Mucosa of descending colon (tissue), 3 donors: ENCODE measurements around the gene TBC1D8. TPM values are rescaled to one million over a fixed set of nuclear protein-coding genes. Genes with fewer than 3 reads are reported as not detected.

Experiments
- ATAC-seq: fragments of 200-7000 bp; cut with Tn5 transposase; one replicate; pipeline ENCODE4 v1.9.1; 2020; ENCODE audit warnings: mild to moderate bottlenecking, moderate library complexity
- DNase-seq, 3 donors: peaks; one replicate each; pipeline ENCODE4 v3.0.0-alpha.2; 2020
- H3K36me3 ChIP-seq: fragments of 200-600 bp; one replicate; pipeline ENCODE4 v1.8.0; 2021; ENCODE audit warnings: low read depth, mild to moderate bottlenecking
- H3K4me1 ChIP-seq: fragments of 200-600 bp; one replicate; pipeline ENCODE4 v1.8.0; 2021; ENCODE audit warnings: low read depth, mild to moderate bottlenecking
- H3K4me3 ChIP-seq: fragments of 200-600 bp; one replicate; pipeline ENCODE4 v1.8.0; 2021; ENCODE audit warnings: mild to moderate bottlenecking
- H3K9me3 ChIP-seq: fragments of 200-600 bp; one replicate; pipeline ENCODE4 v1.8.0; 2021; ENCODE audit warnings: mild to moderate bottlenecking
- intact Hi-C, 2 donors: fragments of 100-400 bp; cut with DNase I in 1 of 2; cut with micrococcal nuclease in 1 of 2; formaldehyde crosslinking; loops; one replicate each; pipeline versions ENCODE4 v1.11.0 to v1.11.1; 2022; cut with DNase I, micrococcal nuclease
- total RNA-seq, 3 donors: library from RNA; stranded (reverse); fragmentation: NEBNext Ultra II Directional in 2 of 3; extraction: Animal tissue kit (Norgen Biotek cat#: 25700) in 2 of 3; gene quantifications; one replicate each; pipeline versions ENCODE4 v1.2.1 to v1.2.4, GENCODE V29; 2021 to 2023
- TF ChIP-seq, protein P1 (sequence below): fragments of 200-600 bp; IDR thresholded peaks from one replicate; pipeline ENCODE4 v1.8.0; 2022; ENCODE audit warnings: antibody characterized with exemption, mild to moderate bottlenecking
- donor health status: DM: no; HTN: no; CAD: no; lungs with moderate emphysema.
- donor health status: DM: no; HTN: no; CAD: no.
- donor health status: DM: no; HTN: yes; CAD: no.

TBC1D8 gene
- total RNA-seq, 3 donors from 2014 or later = 14.4 to 28.8 (median 17.7) TPM

DNA sequence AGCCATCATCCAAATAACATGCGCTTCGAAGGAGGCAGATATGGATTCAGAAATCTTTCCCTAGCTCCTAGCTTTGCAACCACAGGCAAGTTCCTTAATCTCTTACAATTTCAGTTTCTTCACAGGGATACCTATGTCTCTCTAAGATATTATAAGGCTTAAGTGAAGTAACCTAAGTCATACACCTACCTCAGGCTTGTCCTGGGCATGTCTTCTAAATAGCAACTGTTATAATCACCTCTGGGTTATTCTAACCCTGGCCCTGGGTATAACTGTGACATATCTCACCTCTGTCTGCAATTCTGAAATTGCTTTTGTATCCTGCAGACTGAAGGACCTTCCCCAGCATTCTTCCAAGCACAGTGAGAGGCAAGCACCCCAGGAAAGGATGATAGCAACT, 8.3 kb upstream of the TBC1D8 start:
- ATAC-seq (no peak), DNase-seq (no peak)
- TF ChIP-seq, protein P1, sequence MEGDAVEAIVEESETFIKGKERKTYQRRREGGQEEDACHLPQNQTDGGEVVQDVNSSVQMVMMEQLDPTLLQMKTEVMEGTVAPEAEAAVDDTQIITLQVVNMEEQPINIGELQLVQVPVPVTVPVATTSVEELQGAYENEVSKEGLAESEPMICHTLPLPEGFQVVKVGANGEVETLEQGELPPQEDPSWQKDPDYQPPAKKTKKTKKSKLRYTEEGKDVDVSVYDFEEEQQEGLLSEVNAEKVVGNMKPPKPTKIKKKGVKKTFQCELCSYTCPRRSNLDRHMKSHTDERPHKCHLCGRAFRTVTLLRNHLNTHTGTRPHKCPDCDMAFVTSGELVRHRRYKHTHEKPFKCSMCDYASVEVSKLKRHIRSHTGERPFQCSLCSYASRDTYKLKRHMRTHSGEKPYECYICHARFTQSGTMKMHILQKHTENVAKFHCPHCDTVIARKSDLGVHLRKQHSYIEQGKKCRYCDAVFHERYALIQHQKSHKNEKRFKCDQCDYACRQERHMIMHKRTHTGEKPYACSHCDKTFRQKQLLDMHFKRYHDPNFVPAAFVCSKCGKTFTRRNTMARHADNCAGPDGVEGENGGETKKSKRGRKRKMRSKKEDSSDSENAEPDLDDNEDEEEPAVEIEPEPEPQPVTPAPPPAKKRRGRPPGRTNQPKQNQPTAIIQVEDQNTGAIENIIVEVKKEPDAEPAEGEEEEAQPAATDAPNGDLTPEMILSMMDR = no peak
- Histone ChIP-seq H3K9me3 (no peaks in the 10 kb centered on the region), H3K36me3 (no peaks in the 10 kb centered on the region), H3K4me1 (peaks cover 2% of the 10 kb centered on the region), H3K4me3 (no peak overlapping the region)
- intact Hi-C loops = loop anchor here in 1 of 2 donors (10.0 kb wide), 1 partner anchor 125 kb away; no protein-coding TSS in a partner anchor

DNA sequence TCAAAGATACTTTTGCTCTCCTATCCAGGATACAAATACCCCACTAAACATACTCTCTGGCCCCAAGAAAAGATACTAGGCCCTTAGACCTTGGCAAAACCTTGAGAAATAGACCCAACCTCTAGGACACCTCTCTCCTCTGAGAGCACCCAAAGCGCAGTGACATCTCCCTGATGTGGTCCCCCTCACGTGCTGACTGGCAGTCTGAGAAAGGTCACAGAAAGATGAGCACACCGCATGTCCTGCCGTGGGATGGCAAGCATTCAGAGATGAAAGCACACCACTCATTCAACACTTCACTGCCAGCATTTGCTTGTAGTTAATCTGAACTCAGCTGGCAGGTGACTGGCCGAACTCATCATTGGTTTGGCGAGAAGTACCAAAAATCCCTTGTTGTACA, 6.1 kb upstream of the TBC1D8 start:
- H3K9me3 ChIP-seq = no peaks in the 10 kb centered on the region
- no peaks in the 10 kb centered on the region for H3K36me3 ChIP-seq
- no peak overlapping the region for H3K4me3 ChIP-seq
- H3K4me1 ChIP-seq = peaks cover 7% of the 10 kb centered on the region
- TF ChIP-seq, protein P1 = no peak
- no peak for DNase-seq
- no peak for ATAC-seq
- intact Hi-C loops = loop anchor here in 1 of 2 donors (10.0 kb wide), 1 partner anchor 122 kb away; no protein-coding TSS in a partner anchor

DNA sequence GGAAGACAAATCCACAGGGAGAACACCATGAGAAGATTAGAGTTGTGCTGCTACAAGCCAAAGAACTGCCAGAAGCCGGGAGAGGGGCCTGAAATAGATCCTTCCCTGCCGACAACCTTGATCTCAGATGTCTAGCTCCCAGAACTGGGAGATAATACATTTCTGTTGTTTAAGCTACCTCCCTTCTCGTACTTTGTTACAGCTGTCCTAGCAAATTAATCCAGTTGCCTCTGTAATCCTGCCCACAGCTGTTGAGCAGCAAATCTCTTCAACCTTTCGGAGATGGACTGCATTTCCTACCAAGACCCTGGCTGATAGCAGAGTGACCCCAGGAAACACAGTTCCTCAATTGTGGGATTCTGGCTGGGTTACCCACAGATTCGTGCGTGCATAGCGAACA, 2.6 kb upstream of the TBC1D8 start:
- TF ChIP-seq, protein P1 = no peak
- DNase-seq = no peak
- Histone ChIP-seq H3K4me3 (no peak overlapping the region), H3K4me1 (peaks cover 20% of the 10 kb centered on the region), H3K36me3 (no peaks in the 10 kb centered on the region), H3K9me3 (no peaks in the 10 kb centered on the region)
- intact Hi-C loops = loop anchor here (5.0 to 10.0 kb wide), 2 partner anchors 119 to 141 kb away; no protein-coding TSS in a partner anchor
- ATAC-seq = no peak

DNA sequence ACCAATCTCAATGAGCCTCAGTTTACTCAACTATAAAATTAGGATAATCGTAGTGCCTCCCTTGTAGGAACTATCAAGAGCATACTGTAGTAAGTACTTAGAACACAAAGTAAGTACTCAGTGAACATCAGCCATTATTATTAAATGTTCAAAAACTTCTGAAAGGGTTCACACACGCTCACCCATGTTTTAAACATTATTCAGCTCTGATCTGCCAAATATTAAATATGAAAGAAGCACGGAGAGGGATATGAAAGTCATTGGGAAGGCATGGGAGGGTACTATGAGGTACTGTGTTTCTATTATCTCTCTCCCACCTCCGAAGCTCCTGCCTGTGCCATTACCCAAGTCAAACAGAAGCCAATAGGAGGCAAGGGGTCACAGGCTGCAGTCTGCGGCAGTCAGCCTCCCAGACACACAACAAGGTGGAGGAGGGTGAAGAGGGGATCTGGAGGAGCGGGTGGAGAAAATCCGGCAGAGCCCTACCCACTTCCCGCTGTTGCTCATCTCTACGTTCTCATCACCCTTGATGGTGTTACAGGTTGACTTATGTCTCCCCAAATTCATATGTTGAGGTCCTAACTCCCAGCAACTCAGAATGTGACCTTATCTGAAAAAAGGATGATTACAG, 2.0 kb upstream of the TBC1D8 start:
- peaks cover 23% of the 10 kb centered on the region for H3K4me1 ChIP-seq
- TF ChIP-seq, protein P1 = no peak

DNA sequence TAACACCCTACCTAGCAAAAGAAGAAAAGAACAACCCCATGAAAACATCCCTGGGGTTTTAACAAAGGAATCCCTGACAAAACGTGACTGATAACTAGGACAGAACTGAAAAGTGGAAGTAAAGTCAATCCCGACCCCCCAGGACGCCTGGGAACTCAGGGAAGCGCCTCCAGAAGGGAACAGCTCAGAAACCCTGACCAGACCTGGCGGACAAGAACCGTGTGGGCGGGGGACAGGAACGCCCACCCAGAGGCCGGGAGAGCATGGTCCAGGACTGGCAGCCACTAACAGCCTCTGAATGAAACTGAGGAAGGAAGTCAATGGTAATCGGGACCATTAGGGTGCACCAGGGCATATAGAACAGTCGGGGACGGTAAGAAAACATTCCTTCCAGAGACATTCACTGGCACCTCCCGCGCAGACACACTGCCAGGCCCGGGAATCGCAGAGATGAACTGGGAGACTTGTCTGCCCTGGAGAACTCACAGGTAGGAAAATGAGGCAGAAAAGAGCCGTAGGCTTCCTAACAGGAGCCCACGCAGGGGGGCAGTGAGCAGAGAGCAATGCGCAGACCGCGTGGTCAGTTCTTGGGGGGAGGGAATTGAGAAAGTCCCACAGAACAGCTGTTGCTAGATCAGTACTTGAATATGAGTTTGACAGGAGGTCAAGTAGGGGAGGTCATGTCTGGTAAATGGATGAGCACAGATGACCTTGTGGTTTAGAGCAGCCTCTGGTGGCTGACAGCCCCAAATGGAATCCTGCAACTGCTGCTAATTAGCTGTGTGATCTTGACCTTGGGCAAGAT, 1.3 kb upstream of the TBC1D8 start:
- intact Hi-C loops = loop anchor here (5.0 to 10.0 kb wide), 2 partner anchors 118 to 140 kb away; no protein-coding TSS in a partner anchor
- Histone ChIP-seq H3K4me3 (no peak overlapping the region), H3K36me3 (no peaks in the 10 kb centered on the region), H3K4me1 (peaks cover 23% of the 10 kb centered on the region), H3K9me3 (no peaks in the 10 kb centered on the region)
- peak; percentile 59 for ATAC-seq
- peak; percentile 55 to 69 (median 57) for DNase-seq
- TF ChIP-seq, protein P1 = peak; percentile 36

More for the DNA sequence above, 2.0 kb upstream of the TBC1D8 start:
- no peak for ATAC-seq
- no peaks in the 10 kb centered on the region for H3K36me3 ChIP-seq
- no peaks in the 10 kb centered on the region for H3K9me3 ChIP-seq
- intact Hi-C loops = loop anchor here (5.0 to 10.0 kb wide), 2 partner anchors 118 to 141 kb away; no protein-coding TSS in a partner anchor
- H3K4me3 ChIP-seq = no peak overlapping the region
- no peak for DNase-seq
